ENCODE data around the gene C10orf71. TPM values are rescaled to one million over a fixed set of nuclear protein-coding genes. Genes with fewer than 3 reads are reported as not detected.

Gene C10orf71
- total and polyA plus RNA-seq, 2 experiments from 2014 or later = not detected

DNA sequence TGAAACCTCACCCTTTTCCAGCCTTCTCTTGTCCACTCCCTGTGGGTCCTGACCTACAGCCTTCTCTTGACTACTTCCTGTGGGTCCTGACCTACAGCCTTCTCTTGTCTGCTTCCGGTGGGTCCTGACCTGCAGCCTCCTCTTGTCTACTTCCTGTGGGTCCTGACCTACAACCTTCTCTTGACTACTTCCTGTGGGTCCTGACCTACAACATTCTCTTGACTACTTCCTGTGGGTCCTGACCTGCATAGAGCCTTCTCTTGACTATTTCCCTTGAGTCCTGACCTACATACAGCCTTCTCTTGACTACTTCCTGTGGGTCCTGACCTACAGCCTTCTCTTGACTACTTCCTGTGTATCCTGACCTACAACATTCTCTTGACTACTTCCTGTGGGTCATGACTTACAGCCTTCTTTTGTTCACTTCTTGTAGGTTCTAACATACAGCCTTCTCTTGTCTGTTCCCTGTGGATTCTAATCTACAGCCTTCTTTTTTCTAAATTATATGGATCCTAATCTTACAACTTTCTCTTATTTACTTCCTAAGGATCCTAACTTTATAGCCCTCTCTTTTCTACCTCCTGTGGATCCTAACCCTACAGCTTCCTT, 36.5 kb downstream of the C10orf71 start:
- no peak for DNase-seq (ENCODE audit: low spot score)
- no peaks in the 10 kb centered on the region for H4K20me1 ChIP-seq (ENCODE audit: insufficient read depth, poor library complexity, severe bottlenecking)
- no peaks in the 10 kb centered on the region for H3K9me2 ChIP-seq (replicated peaks; ENCODE audit: insufficient read depth)
- no peaks in the 10 kb centered on the region for H3K79me2 ChIP-seq
- H3K27ac ChIP-seq = no peak overlapping the region
- H3K9me3 ChIP-seq (ENCODE audit: low read depth) = no peaks in the 10 kb centered on the region
- TF ChIP-seq EZH2 (IDR thresholded peaks at IDR 0.05; ENCODE audit: borderline replicate concordance) = no peak
- TF ChIP-seq, protein P1, sequence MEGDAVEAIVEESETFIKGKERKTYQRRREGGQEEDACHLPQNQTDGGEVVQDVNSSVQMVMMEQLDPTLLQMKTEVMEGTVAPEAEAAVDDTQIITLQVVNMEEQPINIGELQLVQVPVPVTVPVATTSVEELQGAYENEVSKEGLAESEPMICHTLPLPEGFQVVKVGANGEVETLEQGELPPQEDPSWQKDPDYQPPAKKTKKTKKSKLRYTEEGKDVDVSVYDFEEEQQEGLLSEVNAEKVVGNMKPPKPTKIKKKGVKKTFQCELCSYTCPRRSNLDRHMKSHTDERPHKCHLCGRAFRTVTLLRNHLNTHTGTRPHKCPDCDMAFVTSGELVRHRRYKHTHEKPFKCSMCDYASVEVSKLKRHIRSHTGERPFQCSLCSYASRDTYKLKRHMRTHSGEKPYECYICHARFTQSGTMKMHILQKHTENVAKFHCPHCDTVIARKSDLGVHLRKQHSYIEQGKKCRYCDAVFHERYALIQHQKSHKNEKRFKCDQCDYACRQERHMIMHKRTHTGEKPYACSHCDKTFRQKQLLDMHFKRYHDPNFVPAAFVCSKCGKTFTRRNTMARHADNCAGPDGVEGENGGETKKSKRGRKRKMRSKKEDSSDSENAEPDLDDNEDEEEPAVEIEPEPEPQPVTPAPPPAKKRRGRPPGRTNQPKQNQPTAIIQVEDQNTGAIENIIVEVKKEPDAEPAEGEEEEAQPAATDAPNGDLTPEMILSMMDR (IDR thresholded peaks at IDR 0.05; ENCODE audit: poor library complexity) = no peak
- no peak for TF ChIP-seq EZH2phosphoT487 (IDR thresholded peaks at IDR 0.05; ENCODE audit: low read depth, severe bottlenecking, unreplicated experiment)
- H3K36me3 ChIP-seq (replicated peaks; ENCODE audit: insufficient read depth, low read depth) = no peaks in the 10 kb centered on the region
- H3K27me3 ChIP-seq = peaks cover 13% of the 10 kb centered on the region
- no peak overlapping the region for H3K4me3 ChIP-seq
- H2AFZ ChIP-seq = no peak overlapping the region
- no peak overlapping the region for H3K4me2 ChIP-seq
- H3K4me1 ChIP-seq (ENCODE audit: insufficient read depth) = no peaks in the 10 kb centered on the region
- WGBS (ENCODE audit: low lambda C conversion rate, missing lambda C conversion rate) = 100% methylated on average over 1 of the region's 1 CpG

DNA sequence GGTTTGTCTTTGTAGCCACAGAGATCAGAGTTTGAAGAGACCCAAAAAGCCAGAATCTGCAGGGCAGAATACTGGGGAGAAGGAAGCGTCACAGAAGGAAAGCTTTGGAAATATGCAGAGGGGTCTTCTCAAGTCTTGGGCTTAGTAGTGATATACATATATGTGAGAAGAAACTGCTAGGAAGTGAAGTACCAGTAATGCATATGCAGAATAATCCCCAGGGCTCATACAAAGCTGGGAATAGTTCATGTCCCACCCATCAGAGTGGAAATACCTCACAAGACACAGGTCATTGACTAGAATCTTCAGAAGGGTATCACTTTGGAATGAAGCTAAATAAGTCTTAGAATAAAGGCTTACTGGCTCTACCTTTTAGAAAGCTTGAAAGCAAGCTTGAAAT, 39.6 kb downstream of the C10orf71 start:
- TF ChIP-seq, protein P1 (IDR thresholded peaks at IDR 0.05; ENCODE audit: poor library complexity) = no peak
- TF ChIP-seq EZH2phosphoT487 (IDR thresholded peaks at IDR 0.05; ENCODE audit: low read depth, severe bottlenecking, unreplicated experiment) (no peak), EZH2 (IDR thresholded peaks at IDR 0.05; ENCODE audit: borderline replicate concordance) (no peak)
- Histone ChIP-seq H3K9me2 (replicated peaks; ENCODE audit: insufficient read depth) (no peaks in the 10 kb centered on the region), H3K9me3 (ENCODE audit: low read depth) (no peaks in the 10 kb centered on the region), H3K36me3 (replicated peaks; ENCODE audit: insufficient read depth, low read depth) (no peaks in the 10 kb centered on the region), H3K4me3 (no peak overlapping the region), H3K4me2 (no peak overlapping the region), H4K20me1 (ENCODE audit: insufficient read depth, poor library complexity, severe bottlenecking) (no peaks in the 10 kb centered on the region), H3K27me3 (peaks cover 13% of the 10 kb centered on the region), H3K79me2 (no peaks in the 10 kb centered on the region), H3K4me1 (ENCODE audit: insufficient read depth) (no peaks in the 10 kb centered on the region), H3K27ac (no peak overlapping the region), H2AFZ (no peak overlapping the region)
- 88% methylated on average over 1 of the region's 1 CpG for WGBS (ENCODE audit: low lambda C conversion rate, missing lambda C conversion rate)
- DNase-seq (ENCODE audit: low spot score) = no peak

DNA sequence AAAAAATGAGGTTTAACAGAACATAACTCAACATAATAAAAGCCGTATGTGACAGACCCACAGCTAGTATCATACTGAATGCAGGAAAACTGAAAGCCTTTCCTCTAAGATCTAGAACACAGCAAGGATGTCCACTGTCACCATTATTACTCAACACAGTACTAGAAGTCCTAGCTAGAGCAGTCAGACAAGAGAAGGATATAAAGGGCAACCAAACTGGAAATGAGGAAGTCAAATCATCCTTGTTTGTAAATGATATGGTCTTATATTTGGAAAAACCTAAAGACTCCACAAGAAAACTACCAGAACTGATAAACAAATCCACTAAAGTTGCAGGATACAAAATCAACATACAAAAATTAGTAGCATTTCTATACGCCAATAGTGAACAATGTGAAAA, 45.9 kb downstream of the C10orf71 start:
- no peak for TF ChIP-seq EZH2 (IDR thresholded peaks at IDR 0.05; ENCODE audit: borderline replicate concordance)
- no peak for TF ChIP-seq EZH2phosphoT487 (IDR thresholded peaks at IDR 0.05; ENCODE audit: low read depth, severe bottlenecking, unreplicated experiment)
- TF ChIP-seq, protein P1 (IDR thresholded peaks at IDR 0.05; ENCODE audit: poor library complexity) = no peak
- no peak for DNase-seq (ENCODE audit: low spot score)
- 94% methylated on average over 2 of the region's 2 CpGs for WGBS (ENCODE audit: low lambda C conversion rate, missing lambda C conversion rate)
- no peaks in the 10 kb centered on the region for H3K9me3 ChIP-seq (ENCODE audit: low read depth)
- no peaks in the 10 kb centered on the region for H3K27me3 ChIP-seq
- H4K20me1 ChIP-seq (ENCODE audit: insufficient read depth, poor library complexity, severe bottlenecking) = no peaks in the 10 kb centered on the region
- H2AFZ ChIP-seq = no peak overlapping the region
- H3K9me2 ChIP-seq (replicated peaks; ENCODE audit: insufficient read depth) = no peaks in the 10 kb centered on the region
- H3K4me3 ChIP-seq = no peak overlapping the region
- no peaks in the 10 kb centered on the region for H3K36me3 ChIP-seq (replicated peaks; ENCODE audit: insufficient read depth, low read depth)
- H3K4me1 ChIP-seq (ENCODE audit: insufficient read depth) = no peaks in the 10 kb centered on the region
- no peak overlapping the region for H3K27ac ChIP-seq
- H3K4me2 ChIP-seq = no peak overlapping the region
- H3K79me2 ChIP-seq = no peaks in the 10 kb centered on the region
